ENCODE data around the gene TINAG. TPM values are rescaled to one million over a fixed set of nuclear protein-coding genes. Genes with fewer than 3 reads are reported as not detected.

TINAG gene
- total RNA-seq, 4 donors from 2014 or later = not detected

- TF ChIP-seq EP300 (IDR thresholded peaks at IDR 0.05) (no peak), POLR2AphosphoS5 (IDR thresholded peaks at IDR 0.05) (no peak), CTCF (IDR thresholded peaks at IDR 0.05) (no peak), POLR2A (IDR thresholded peaks at IDR 0.05) (no peak)
- Histone ChIP-seq H3K9me3 (no peaks in the 10 kb centered on the region), H3K27me3 (no peaks in the 10 kb centered on the region), H3K4me1 (no peaks in the 10 kb centered on the region), H3K36me3 (no peaks in the 10 kb centered on the region), H3K27ac (no peak overlapping the region), H3K4me3 (no peak overlapping the region)
- ATAC-seq = no peak
- 77 to 100% methylated on average over 1 to 4 of the region's 4 CpGs for WGBS, 2 donors (ENCODE audit: low coverage in 1 of 2)
These were observed 43.5 kb upstream of the TINAG start for GRCh38 chr6:54264581-54265272.

DNA sequence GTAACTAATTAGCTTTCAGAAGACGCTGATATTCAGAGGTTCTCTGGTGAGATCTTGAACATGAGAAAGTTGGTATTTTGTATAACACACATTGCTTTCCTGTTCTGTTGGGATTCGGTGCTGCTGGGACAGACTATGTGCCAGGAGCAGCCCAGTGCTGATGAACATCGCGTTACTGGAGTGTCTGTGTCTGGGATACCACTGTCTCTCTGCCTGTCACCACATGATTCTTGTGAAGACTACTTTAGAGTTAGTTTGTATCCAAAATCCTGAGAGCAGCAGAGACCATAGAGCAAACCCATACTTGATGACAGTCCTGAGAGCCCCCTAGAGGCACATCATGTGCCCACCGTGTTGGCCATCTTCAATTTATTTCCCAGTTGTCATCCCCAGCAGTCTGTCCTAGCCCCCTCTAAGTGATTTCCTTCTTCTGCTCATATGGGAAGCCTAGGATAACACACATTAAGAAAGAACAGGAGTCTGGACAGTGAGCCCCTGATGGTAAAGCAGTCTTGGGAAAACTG is 41.8 kb upstream of the TINAG start:
- 83 to 100% methylated on average over 1 to 5 of the region's 5 CpGs for WGBS, 2 donors (ENCODE audit: low coverage in 1 of 2)
- TF ChIP-seq POLR2AphosphoS5 (IDR thresholded peaks at IDR 0.05) (no peak), CTCF (IDR thresholded peaks at IDR 0.05) (no peak), POLR2A (IDR thresholded peaks at IDR 0.05) (no peak), EP300 (IDR thresholded peaks at IDR 0.05) (no peak)
- Histone ChIP-seq H3K27me3 (no peaks in the 10 kb centered on the region), H3K27ac (no peak overlapping the region), H3K4me3 (no peak overlapping the region), H3K9me3 (no peaks in the 10 kb centered on the region), H3K36me3 (no peaks in the 10 kb centered on the region), H3K4me1 (no peaks in the 10 kb centered on the region)
- no peak for ATAC-seq

- Histone ChIP-seq H3K27ac (no peak overlapping the region), H3K27me3 (no peaks in the 10 kb centered on the region), H3K4me1 (no peaks in the 10 kb centered on the region), H3K36me3 (no peaks in the 10 kb centered on the region), H3K9me3 (no peaks in the 10 kb centered on the region), H3K4me3 (no peak overlapping the region)
- 72 to 78% methylated on average over 2 of the region's 2 CpGs for WGBS, 2 donors (ENCODE audit: low coverage in 1 of 2)
- no peak for TF ChIP-seq EP300 (IDR thresholded peaks at IDR 0.05)
- TF ChIP-seq CTCF (IDR thresholded peaks at IDR 0.05) = peak in 1 of 4 experiments; percentile 43
- ATAC-seq = no peak
These were observed 40.4 kb upstream of the TINAG start for GRCh38 chr6:54267798-54268197.

- H3K27ac ChIP-seq = no peak overlapping the region
- H3K9me3 ChIP-seq = no peaks in the 10 kb centered on the region
- H3K36me3 ChIP-seq = no peaks in the 10 kb centered on the region
- no peak for TF ChIP-seq EP300 (IDR thresholded peaks at IDR 0.05)
- TF ChIP-seq CTCF (IDR thresholded peaks at IDR 0.05) = no peak
- TF ChIP-seq POLR2A (IDR thresholded peaks at IDR 0.05) = no peak
- no peak for TF ChIP-seq POLR2AphosphoS5 (IDR thresholded peaks at IDR 0.05)
- ATAC-seq = no peak
- H3K27me3 ChIP-seq = no peaks in the 10 kb centered on the region
- H3K4me1 ChIP-seq = no peaks in the 10 kb centered on the region
- WGBS, 2 donors (ENCODE audit: low coverage in 1 of 2) = 87 to 100% methylated on average over 1 to 4 of the region's 6 CpGs
- H3K4me3 ChIP-seq = no peak overlapping the region
These were observed 34.9 kb upstream of the TINAG start for GRCh38 chr6:54273214-54273820.

DNA sequence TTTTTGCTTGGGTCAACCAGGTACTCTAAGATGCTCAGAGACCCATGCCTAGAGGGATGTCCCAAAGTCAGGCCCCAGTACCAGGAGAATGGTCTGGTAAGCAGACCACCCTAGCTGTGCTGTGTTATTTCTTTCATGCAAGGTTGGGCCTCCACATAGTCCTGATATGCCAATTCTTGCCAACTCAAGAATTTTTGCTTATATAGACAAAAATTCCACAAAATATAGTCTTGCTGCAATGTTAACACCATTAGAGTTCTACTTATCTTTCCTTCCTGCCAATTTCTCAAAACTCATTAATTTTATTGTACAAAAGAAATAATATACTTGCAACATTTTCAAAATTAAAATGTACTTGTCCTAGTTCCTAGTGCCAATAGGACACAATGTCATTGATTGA is 33.9 kb upstream of the TINAG start:
- no peak for ATAC-seq
- no peak overlapping the region for H3K4me3 ChIP-seq
- H3K27ac ChIP-seq = no peak overlapping the region
- TF ChIP-seq POLR2A (IDR thresholded peaks at IDR 0.05) = no peak
- no peaks in the 10 kb centered on the region for H3K4me1 ChIP-seq
- H3K36me3 ChIP-seq = no peaks in the 10 kb centered on the region
- H3K9me3 ChIP-seq = no peaks in the 10 kb centered on the region
- no peaks in the 10 kb centered on the region for H3K27me3 ChIP-seq

Data from gastroesophageal sphincter (tissue), 4 donors.